Measurements from ENCODE around the gene CTSS.
A peak's percentile ranks its signal among the peaks of the same experiment; 100 is the strongest.

Gene CTSS

DNA sequence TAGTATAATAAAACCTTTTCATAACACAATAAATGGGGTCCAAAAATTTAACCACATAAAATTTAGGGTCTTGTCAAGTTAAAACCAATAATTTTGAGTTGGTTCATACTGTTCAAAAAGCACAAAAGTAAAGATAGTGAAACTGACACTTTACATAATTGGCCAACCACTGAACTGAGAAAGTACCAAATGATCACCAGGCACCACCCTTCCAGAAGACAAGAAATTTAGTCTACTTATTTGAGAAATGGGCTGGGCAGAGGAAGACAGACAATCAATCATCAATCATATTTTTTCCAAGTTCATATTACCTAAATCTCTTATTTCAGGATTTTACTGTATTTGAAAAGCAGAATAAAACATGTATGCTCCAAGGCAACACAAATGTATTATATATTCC is 62.2 kb downstream of the CTSS start:
- Mint-ChIP-seq H3K4me3 (no peak overlapping the region), H3K27me3 (peaks cover 25% of the 10 kb centered on the region), H3K9me3 (no peaks in the 10 kb centered on the region), H3K36me3 (no peaks in the 10 kb centered on the region), H3K4me1 (no peaks in the 10 kb centered on the region), H3K27ac (no peak overlapping the region)
- no peak for DNase-seq
- CTCF ChIA-PET, result no interaction called here

DNA sequence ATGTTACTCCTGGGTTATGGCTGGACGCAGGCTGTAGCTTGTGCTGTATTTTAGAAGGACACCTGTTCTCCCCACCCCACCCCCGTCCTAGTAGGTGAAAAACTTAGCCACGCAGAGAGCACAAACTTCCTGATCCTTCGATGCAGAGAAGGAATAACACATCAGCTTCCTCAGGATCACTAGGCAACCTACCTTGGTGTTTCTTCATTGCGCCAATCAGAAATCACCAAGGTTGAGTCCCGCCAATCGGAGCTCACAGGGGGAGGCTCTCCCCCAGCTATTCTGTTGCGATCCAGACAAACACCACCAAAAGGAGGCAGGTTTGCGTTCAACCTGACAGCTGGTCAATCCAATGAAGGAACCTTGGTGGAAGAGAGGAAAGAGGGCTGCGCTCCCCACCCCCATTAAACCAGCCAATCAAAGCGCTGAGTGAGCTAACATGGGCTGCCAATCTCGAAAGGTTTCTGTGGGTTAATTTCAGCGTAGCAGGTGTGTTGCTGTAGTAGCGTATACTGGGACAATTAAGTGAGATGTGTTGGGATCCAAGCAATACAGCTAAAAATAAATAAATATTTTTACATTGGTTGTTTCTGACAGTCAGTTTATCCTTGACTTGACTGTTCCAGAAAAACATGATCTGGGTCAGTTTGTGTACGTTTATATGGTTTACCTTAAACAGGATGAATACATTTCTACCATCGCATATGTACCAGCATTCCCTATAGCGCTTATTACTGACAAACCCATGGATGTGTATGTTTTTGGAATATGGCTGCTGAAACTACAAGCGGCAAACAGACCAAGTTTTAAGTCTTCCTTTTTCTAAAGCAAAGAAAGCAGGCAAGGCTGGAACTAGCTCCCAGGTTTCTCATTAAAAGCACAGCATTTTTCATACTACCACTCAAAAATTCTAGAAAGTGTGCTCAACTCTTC is 68.3 kb downstream of the CTSS start, which contains the start of gene GOLPH3L:
GOLPH3L (minus strand) TSS at position 160 of the 933 bp plus-strand sequence. CDS start 2,316 bp downstream, outside the sequence.
- Mint-ChIP-seq H3K4me3 (peak within 1 kb of the TSS; percentile 100), H3K36me3 (peaks cover 17% of the 10 kb centered on the region)
- CTCF ChIA-PET, result interaction anchor here (0.8 to 2.4 kb wide), 3 partner anchors 11 to 137 kb away, joined by 3 to 11 read pairs (median 3); no protein-coding TSS in a partner anchor

DNA sequence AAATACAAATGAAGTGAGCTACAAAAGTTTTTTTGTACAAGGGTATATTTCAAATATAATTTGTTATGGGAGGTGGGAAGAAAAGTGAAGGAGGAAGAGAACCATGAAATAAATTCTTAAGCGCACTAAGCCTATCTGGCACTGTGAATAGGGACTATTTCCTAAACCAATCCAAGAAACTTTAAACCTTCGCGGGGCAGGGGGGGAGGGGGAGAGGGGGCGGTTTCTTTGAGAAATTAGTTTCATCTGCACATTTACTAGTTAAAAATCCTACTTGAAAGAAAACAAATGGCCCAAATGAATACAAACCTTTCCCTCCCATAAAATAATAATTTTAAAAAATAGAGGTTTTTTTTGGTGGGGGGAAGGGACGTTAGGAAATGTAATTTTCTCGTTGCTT is 69.0 kb downstream of the CTSS start:
- Mint-ChIP-seq H3K4me1 (peaks cover 26% of the 10 kb centered on the region), H3K27me3 (no peaks in the 10 kb centered on the region), H3K4me3 (peak overlapping the region; percentile 100), H3K36me3 (peaks cover 18% of the 10 kb centered on the region), H3K9me3 (no peaks in the 10 kb centered on the region), H3K27ac (peak overlapping the region; percentile 88)
- CTCF ChIA-PET, result interaction anchor here (0.8 to 2.4 kb wide), 2 partner anchors 76 to 136 kb away, joined by 3 to 11 read pairs; no protein-coding TSS in a partner anchor
- DNase-seq, result no peak

More for the DNA sequence above, 68.3 kb downstream of the CTSS start, which contains the start of gene GOLPH3L:
- H3K9me3 Mint-ChIP-seq, result no peaks in the 10 kb centered on the region
- H3K27me3 Mint-ChIP-seq, result peaks cover 4% of the 10 kb centered on the region
- peaks cover 26% of the 10 kb centered on the region for H3K4me1 Mint-ChIP-seq
- DNase-seq, result peak; percentile 96
- peak within 1 kb of the TSS; percentile 88 for H3K27ac Mint-ChIP-seq

DNA sequence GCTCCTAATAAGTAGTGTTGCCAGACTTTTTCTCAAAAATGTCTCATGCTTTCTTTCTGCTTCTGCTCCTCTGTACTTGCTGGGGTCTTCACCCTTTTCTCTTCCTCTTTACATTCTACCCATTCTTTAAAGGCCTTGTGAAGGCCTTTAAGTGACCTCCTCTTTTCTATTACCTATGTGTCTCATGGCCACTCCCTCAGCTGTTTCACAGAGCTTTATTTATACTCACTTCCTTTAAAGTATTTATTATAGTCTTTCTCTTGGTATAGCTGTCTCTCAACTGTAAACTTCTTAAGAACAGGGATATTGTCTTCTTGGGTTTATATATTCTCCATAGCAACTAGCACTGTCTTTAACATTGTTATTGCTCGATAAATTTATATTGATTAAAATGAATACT is 69.4 kb downstream of the CTSS start:
- Mint-ChIP-seq H3K4me1 (peaks cover 28% of the 10 kb centered on the region), H3K9me3 (no peaks in the 10 kb centered on the region), H3K4me3 (peak overlapping the region; percentile 100), H3K27me3 (no peaks in the 10 kb centered on the region), H3K36me3 (peaks cover 21% of the 10 kb centered on the region), H3K27ac (no peak overlapping the region)
- CTCF ChIA-PET, result interaction anchor here (2.4 kb wide), 1 partner anchor 136 kb away, joined by 11 read pairs; no protein-coding TSS in a partner anchor
- DNase-seq, result no peak

DNA sequence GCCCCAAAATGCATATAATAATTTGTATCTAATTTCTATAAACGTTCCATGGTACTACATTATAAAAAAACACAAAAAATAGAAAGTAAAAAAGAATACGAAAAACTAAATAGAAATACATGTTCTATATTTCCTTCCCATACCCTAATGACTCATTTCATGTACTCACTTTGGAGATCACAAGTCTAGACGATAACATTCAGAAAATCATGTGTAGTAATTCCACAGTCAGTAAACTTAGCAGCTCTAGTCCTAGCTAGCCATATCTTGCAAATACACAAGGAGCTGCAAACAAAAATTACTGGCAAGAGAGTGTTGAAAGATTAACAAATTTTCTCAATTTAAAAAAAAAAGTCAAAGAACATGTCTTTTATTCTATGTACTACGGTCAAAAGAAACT is 70.0 kb downstream of the CTSS start:
- CTCF ChIA-PET, result interaction anchor here (2.4 kb wide), 1 partner anchor 135 kb away, joined by 11 read pairs; no protein-coding TSS in a partner anchor
- no peak overlapping the region for H3K27ac Mint-ChIP-seq
- no peaks in the 10 kb centered on the region for H3K9me3 Mint-ChIP-seq
- H3K27me3 Mint-ChIP-seq, result no peaks in the 10 kb centered on the region
- peaks cover 28% of the 10 kb centered on the region for H3K4me1 Mint-ChIP-seq
- peaks cover 24% of the 10 kb centered on the region for H3K36me3 Mint-ChIP-seq
- no peak overlapping the region for H3K4me3 Mint-ChIP-seq
- DNase-seq, result no peak

DNA sequence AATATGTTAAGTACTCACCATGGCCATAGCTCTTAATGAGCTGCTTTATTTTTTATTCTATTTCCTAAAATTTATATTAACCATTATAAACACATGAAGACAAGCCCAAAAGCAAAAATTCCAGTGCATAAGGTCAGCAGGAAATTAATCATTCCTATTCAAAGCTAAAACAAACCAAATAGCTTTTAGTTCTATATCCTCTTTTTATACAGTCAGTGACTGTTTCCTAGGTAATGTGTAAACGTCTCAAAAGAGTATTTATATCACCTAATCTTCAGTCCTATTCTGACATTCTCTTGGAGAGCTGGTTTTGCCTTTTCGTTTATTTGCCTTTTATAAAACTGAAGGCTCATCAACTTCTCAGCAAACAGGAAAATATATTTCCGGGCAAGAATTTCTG is 72.9 kb downstream of the CTSS start:
- Mint-ChIP-seq H3K27ac (no peak overlapping the region), H3K27me3 (no peaks in the 10 kb centered on the region), H3K4me1 (peaks cover 26% of the 10 kb centered on the region), H3K36me3 (peaks cover 34% of the 10 kb centered on the region), H3K9me3 (no peaks in the 10 kb centered on the region), H3K4me3 (no peak overlapping the region)
- CTCF ChIA-PET, result interaction anchor here (1.1 kb wide), 1 partner anchor 132 kb away, joined by 4 read pairs; no protein-coding TSS in a partner anchor
- no peak for DNase-seq

DNA sequence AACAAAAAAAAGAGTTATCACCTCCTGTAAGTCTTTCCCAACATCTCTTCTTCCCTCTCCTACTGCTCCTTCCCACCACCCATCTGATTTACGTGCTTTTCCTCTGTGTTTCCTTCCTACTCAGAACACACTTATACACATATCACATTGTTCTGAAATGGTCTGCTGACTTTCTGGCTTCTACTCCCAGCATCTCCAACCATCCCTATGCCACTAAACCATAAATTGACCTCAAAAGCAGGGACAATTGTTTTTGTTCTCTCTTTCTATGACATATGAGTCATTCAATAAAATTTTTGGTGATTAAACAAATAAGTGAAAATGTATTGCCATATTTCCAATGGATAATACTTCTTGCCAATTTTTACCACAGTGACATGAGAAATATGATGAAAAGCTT is 76.8 kb downstream of the CTSS start:
- CTCF ChIA-PET, result no interaction called here
- Mint-ChIP-seq H3K36me3 (peaks cover 24% of the 10 kb centered on the region), H3K4me1 (peaks cover 12% of the 10 kb centered on the region), H3K27me3 (no peaks in the 10 kb centered on the region), H3K9me3 (no peaks in the 10 kb centered on the region), H3K4me3 (no peak overlapping the region), H3K27ac (no peak overlapping the region)
- DNase-seq, result no peak

DNA sequence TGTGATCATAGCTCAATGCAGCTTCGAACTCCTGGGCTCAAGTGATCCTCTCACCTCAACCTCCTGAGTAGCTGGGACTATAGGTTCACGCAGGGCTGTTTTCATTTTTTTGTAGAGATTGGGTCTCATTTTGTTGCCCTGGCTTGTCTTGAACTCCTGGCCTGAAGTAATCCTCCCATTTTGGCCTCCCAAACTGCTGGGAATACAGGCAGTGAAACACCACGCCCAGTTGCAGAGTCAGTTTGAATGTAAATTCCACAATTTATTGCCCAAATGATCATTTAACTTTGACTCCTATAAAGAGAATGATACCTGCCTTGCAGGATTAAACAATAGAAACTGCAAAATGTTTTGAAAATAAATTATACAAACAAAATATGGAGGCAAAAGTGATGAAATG is 79.3 kb downstream of the CTSS start:
- Mint-ChIP-seq H3K27ac (no peak overlapping the region), H3K36me3 (peaks cover 20% of the 10 kb centered on the region), H3K4me1 (peaks cover 13% of the 10 kb centered on the region), H3K27me3 (no peaks in the 10 kb centered on the region), H3K4me3 (no peak overlapping the region), H3K9me3 (no peaks in the 10 kb centered on the region)
- CTCF ChIA-PET, result interaction anchor here (1.1 kb wide), 1 partner anchor 11 kb away, joined by 3 read pairs; no protein-coding TSS in a partner anchor
- DNase-seq, result no peak

DNA sequence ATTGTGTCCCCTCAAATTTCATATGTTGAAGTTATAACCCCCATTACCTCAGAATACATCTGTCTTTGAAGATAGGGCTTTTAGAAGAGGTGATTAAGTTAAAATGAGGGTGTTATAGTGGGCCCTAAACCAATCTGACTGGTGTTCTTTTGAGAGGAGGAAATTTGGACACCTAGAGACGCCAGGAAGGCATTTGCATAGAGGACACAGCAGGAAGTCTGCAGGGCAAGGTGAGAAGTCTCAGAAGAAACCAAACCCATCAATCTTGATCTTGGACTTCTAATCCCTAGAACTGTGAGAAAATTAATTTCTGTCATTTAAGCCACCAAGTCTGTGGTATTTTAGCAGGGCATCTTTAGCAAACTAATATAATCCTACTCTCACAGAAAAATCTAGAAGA is 81.7 kb downstream of the CTSS start:
- DNase-seq, result no peak
- no peaks in the 10 kb centered on the region for H3K9me3 Mint-ChIP-seq
- H3K4me1 Mint-ChIP-seq, result peaks cover 13% of the 10 kb centered on the region
- CTCF ChIA-PET, result no interaction called here
- H3K27me3 Mint-ChIP-seq, result no peaks in the 10 kb centered on the region
- H3K36me3 Mint-ChIP-seq, result peaks cover 16% of the 10 kb centered on the region
- H3K4me3 Mint-ChIP-seq, result no peak overlapping the region
- peak overlapping the region; percentile 74 for H3K27ac Mint-ChIP-seq
